Measurements from ENCODE around the gene MUC6. TPM values are rescaled to one million over a fixed set of nuclear protein-coding genes. Genes with fewer than 3 reads are reported as not detected.

MUC6 gene
- total RNA-seq, 1 experiment from 2014 or later: not detected

DNA sequence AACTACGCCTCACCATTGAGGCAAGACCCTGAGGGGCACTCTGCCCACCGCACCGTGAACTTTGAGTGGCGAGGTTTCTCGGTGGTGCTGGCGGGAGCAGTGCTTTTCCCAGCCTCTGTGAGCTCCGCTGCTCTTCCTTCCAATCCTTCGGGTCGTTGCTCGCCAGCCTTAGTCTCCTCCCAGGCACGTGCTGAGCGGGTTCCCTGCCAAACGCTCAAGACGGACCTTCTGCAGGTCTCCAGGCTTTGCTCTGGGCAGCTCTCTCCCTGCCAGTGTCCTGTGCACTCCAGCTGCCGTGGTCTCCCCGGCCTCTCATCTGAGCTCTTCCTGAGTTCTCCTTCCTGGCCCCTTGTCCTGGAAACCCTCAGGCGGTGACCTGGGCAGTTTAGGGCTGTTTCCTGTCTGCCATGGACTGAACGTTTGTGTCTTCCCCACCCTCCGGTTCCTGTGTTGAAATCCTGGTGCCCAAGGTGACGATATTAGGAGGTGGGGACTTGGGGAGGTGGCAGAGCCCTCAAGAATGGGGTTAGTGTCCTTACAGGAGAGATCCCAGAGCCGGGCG, 11.2 kb upstream of the MUC6 start:
- no peak for DNase-seq (ENCODE audit: low spot score)
- no TSS peak for BruUV-seq (replicated peaks)
- Histone ChIP-seq H3K27me3 (replicated peaks; ENCODE audit: insufficient read depth, low read depth, low read length, poor library complexity) (no peaks in the 10 kb centered on the region), H3K36me3 (ENCODE audit: insufficient read depth, low read length, poor library complexity, severe bottlenecking) (no peaks in the 10 kb centered on the region), H3K4me1 (ENCODE audit: insufficient read depth, low read length, poor library complexity, severe bottlenecking) (no peaks in the 10 kb centered on the region), H3K4me3 (ENCODE audit: low read depth, low read length, poor library complexity, severe bottlenecking) (no peak overlapping the region), H3K9me3 (ENCODE audit: low read depth, low read length, poor library complexity, severe bottlenecking) (no peaks in the 10 kb centered on the region), H3K27ac (ENCODE audit: low read depth, low read length, poor library complexity, severe bottlenecking) (no peak overlapping the region)
- intact Hi-C loops (cut with micrococcal nuclease; ENCODE audit: unreplicated experiment): no loop called here
- ChIA-PET POLR2A (ENCODE audit: low non-redundant PET) (no interaction called here), CTCF (no interaction called here)
- TF ChIP-seq EZH2 (IDR thresholded peaks at IDR 0.05; ENCODE audit: borderline replicate concordance, low read depth, low read length, poor library complexity, severe bottlenecking): no peak
- TF ChIP-seq, protein P1, sequence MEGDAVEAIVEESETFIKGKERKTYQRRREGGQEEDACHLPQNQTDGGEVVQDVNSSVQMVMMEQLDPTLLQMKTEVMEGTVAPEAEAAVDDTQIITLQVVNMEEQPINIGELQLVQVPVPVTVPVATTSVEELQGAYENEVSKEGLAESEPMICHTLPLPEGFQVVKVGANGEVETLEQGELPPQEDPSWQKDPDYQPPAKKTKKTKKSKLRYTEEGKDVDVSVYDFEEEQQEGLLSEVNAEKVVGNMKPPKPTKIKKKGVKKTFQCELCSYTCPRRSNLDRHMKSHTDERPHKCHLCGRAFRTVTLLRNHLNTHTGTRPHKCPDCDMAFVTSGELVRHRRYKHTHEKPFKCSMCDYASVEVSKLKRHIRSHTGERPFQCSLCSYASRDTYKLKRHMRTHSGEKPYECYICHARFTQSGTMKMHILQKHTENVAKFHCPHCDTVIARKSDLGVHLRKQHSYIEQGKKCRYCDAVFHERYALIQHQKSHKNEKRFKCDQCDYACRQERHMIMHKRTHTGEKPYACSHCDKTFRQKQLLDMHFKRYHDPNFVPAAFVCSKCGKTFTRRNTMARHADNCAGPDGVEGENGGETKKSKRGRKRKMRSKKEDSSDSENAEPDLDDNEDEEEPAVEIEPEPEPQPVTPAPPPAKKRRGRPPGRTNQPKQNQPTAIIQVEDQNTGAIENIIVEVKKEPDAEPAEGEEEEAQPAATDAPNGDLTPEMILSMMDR (conservative IDR thresholded peaks at IDR 0.05; ENCODE audit: low read depth, low read length): no peak

DNA sequence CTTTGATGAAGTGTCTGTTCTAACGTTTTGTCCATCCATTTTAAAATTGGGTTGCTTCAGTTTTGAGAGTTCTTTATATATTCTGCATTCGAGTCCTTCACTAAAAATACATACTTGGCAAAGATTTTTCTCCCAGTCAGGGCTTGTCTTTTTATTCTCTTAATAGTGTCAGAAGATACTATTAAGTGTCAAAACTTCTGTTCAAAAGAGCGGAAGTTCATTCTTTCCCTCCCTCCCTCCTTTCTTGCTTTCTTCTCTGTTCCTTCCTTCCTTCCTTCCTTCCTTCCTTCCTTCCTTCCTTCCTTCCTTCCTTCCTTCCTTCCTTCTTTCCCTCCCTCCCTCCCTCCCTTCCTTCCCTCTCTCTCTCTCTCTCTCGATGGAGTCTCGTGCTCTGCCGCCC, 7.6 kb upstream of the MUC6 start:
- Histone ChIP-seq H3K27me3 (replicated peaks; ENCODE audit: insufficient read depth, low read depth, low read length, poor library complexity) (no peaks in the 10 kb centered on the region), H3K4me3 (ENCODE audit: low read depth, low read length, poor library complexity, severe bottlenecking) (no peak overlapping the region), H3K27ac (ENCODE audit: low read depth, low read length, poor library complexity, severe bottlenecking) (peak overlapping the region; percentile 67), H3K9me3 (ENCODE audit: low read depth, low read length, poor library complexity, severe bottlenecking) (no peaks in the 10 kb centered on the region), H3K36me3 (ENCODE audit: insufficient read depth, low read length, poor library complexity, severe bottlenecking) (no peaks in the 10 kb centered on the region), H3K4me1 (ENCODE audit: insufficient read depth, low read length, poor library complexity, severe bottlenecking) (no peaks in the 10 kb centered on the region)
- TF ChIP-seq, protein P1 (conservative IDR thresholded peaks at IDR 0.05; ENCODE audit: low read depth, low read length): no peak
- no peak for TF ChIP-seq EZH2 (IDR thresholded peaks at IDR 0.05; ENCODE audit: borderline replicate concordance, low read depth, low read length, poor library complexity, severe bottlenecking)
- CTCF ChIA-PET: no interaction called here
- intact Hi-C loops (cut with micrococcal nuclease; ENCODE audit: unreplicated experiment): no loop called here
- peak; percentile 56 for DNase-seq (ENCODE audit: low spot score)
- BruUV-seq (replicated peaks): no TSS peak
- POLR2A ChIA-PET (ENCODE audit: low non-redundant PET): no interaction called here

DNA sequence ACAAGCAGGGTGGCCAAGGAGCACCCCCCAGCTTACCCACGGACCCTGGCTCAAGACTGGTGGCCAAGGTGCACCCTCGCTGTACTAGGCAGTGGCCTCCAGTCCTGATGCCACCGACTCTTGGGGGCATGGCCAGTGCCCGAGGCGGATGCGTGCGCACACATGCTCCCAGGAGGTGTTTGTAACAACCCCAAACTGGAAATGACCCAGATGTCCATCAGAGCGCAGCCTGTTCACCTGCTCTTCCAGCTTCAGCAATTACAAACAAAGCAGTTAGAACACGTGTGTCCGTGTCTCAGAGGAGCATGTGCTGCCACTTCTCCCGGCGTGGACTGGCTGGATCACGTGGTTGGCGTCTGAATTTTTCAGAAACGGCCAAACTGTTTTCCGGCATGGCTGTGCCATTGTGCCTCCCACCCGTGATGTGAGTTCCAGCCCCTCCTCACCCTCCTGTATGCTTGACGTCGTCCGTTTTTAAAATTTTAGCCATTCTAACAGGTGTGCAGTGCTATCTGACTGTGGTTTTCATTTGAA, 7.1 kb upstream of the MUC6 start:
- H3K4me1 ChIP-seq (ENCODE audit: insufficient read depth, low read length, poor library complexity, severe bottlenecking): no peaks in the 10 kb centered on the region
- no peaks in the 10 kb centered on the region for H3K36me3 ChIP-seq (ENCODE audit: insufficient read depth, low read length, poor library complexity, severe bottlenecking)
- TF ChIP-seq, protein P1 (conservative IDR thresholded peaks at IDR 0.05; ENCODE audit: low read depth, low read length): no peak
- no peak for TF ChIP-seq EZH2 (IDR thresholded peaks at IDR 0.05; ENCODE audit: borderline replicate concordance, low read depth, low read length, poor library complexity, severe bottlenecking)
- ChIA-PET CTCF (no interaction called here), POLR2A (ENCODE audit: low non-redundant PET) (no interaction called here)
- H3K9me3 ChIP-seq (ENCODE audit: low read depth, low read length, poor library complexity, severe bottlenecking): no peaks in the 10 kb centered on the region
- DNase-seq (ENCODE audit: low spot score): no peak
- intact Hi-C loops (cut with micrococcal nuclease; ENCODE audit: unreplicated experiment): no loop called here
- H3K4me3 ChIP-seq (ENCODE audit: low read depth, low read length, poor library complexity, severe bottlenecking): no peak overlapping the region
- no peaks in the 10 kb centered on the region for H3K27me3 ChIP-seq (replicated peaks; ENCODE audit: insufficient read depth, low read depth, low read length, poor library complexity)
- H3K27ac ChIP-seq (ENCODE audit: low read depth, low read length, poor library complexity, severe bottlenecking): peak overlapping the region; percentile 67
- BruUV-seq (replicated peaks): TSS peak; percentile 94
